Spinal cord (tissue), 4 donors: Measurements from ENCODE around the gene PXMP4. TPM values are rescaled to one million over a fixed set of nuclear protein-coding genes. Genes with fewer than 3 reads are reported as not detected.

Experiments
- polyA plus RNA-seq, 2 donors: library from polyadenylated mRNA; unstranded; fragments of 120-200 nt; gene quantifications; one replicate each; pipeline ENCODE4 v1.2.1, GENCODE V29; 2013; ENCODE audit not compliant: insufficient read length in 2 of 2
- total RNA-seq, 2 donors: library from RNA; depleted of rRNA in 1 of 2; stranded (reverse); fragments of 120-200 nt in 1 of 2; fragments of >200 nt in 1 of 2; gene quantifications; one replicate each; pipeline versions ENCODE4 v1.2.3 to v1.2.4, GENCODE V29; 2013 to 2014

PXMP4 gene
- total and polyA plus RNA-seq, 4 donors = 11.7 to 16.8 (median 14.2) TPM

Other genes with a start within 250 kb of the PXMP4 start
- gene CBFA2T2, start 230.2 kb downstream of the PXMP4 start, total RNA-seq = 10 to 100 TPM; 14.5 to 15.3 TPM
- 10 to 100 TPM; 22.9 to 33.3 TPM for gene CBFA2T2, start 230.2 kb downstream of the PXMP4 start, polyA plus RNA-seq
- not detected for gene C20orf144, start 58.0 kb downstream of the PXMP4 start, total RNA-seq
- gene C20orf144, start 58.0 kb downstream of the PXMP4 start, polyA plus RNA-seq = 1 to 10 TPM in 1 of 2 donors, under 1 TPM in 1; 0.33 to 1.1 TPM
- under 1 TPM; 0.50 to 0.77 TPM for gene ACTL10, start 53.4 kb downstream of the PXMP4 start, total RNA-seq
- gene ACTL10, start 53.4 kb downstream of the PXMP4 start, polyA plus RNA-seq = 1 to 10 TPM in 1 of 2 donors, under 1 TPM in 1; 0.82 to 1.2 TPM
- 10 to 100 TPM; 27.5 to 36.4 TPM for gene NECAB3, start 45.9 kb downstream of the PXMP4 start, total RNA-seq
- gene NECAB3, start 45.9 kb downstream of the PXMP4 start, polyA plus RNA-seq = 10 to 100 TPM; 30.9 to 42.7 TPM
- gene E2F1, start 33.9 kb downstream of the PXMP4 start, total RNA-seq = 10 to 100 TPM in 1 of 2 donors, 1 to 10 TPM in 1; 3.4 to 10.9 TPM
- 10 to 100 TPM in 1 of 2 donors, 1 to 10 TPM in 1; 9.8 to 11.4 TPM for gene E2F1, start 33.9 kb downstream of the PXMP4 start, polyA plus RNA-seq
- 1 to 10 TPM; 1.3 to 2.7 TPM for gene ZNF341, start 11.7 kb upstream of the PXMP4 start, total RNA-seq
- 1 to 10 TPM; 6.6 to 7.1 TPM for gene ZNF341, start 11.7 kb upstream of the PXMP4 start, polyA plus RNA-seq
- gene CHMP4B, start 91.0 kb upstream of the PXMP4 start, total RNA-seq = 10 to 100 TPM; 47.3 to 55.5 TPM
- 100 to 1,000 TPM; 172 to 187 TPM for gene CHMP4B, start 91.0 kb upstream of the PXMP4 start, polyA plus RNA-seq